Loucy (cell line): ENCODE data around the gene NOL6.
"Not testable (repeated sequence)": the region's sequence is repeated elsewhere in the genome, so short reads cannot be mapped to it uniquely, and the experiment has no call there.

Source experiments
- CTCF ChIP-seq: fragments of 200-600 bp; sonication (generic); conservative IDR thresholded peaks from 2 replicates; pipeline ENCODE4 v1.5.1; 2014; ENCODE audit warnings: mild to moderate bottlenecking, antibody characterized with exemption, low read length
- EZH2phosphoT487 ChIP-seq: fragments of 200-600 bp; IDR thresholded peaks from 2 replicates; pipeline ENCODE4 v1.6.1; 2018; ENCODE audit warnings: antibody characterized with exemption, mild to moderate bottlenecking, moderate library complexity, borderline replicate concordance

GRCh38 chr9:33517934-33518577, 44.3 kb upstream of the NOL6 start:
- not testable (repeated sequence) for TF ChIP-seq CTCF, EZH2phosphoT487
